Measurements from ENCODE around the gene CYFIP2.

- TF ChIP-seq CTCF (IDR thresholded peaks at IDR 0.05) (no peak), POLR2A (IDR thresholded peaks at IDR 0.05) (no peak)
Measured at GRCh38 chr5:157278319-157279037, 12.6 kb downstream of the CYFIP2 start.
